Sigmoid colon (tissue), 3 donors: ENCODE data around the gene EFNA5.

Experiments used
- POLR2A ChIP-seq, 2 donors: fragments of 450-650 bp; IDR thresholded peaks; one replicate each; pipeline ENCODE4 v1.6.1; 2016; ENCODE audit warnings: antibody characterized with exemption in 2 of 2, mild to moderate bottlenecking in 2 of 2, moderate library complexity in 2 of 2
- TF ChIP-seq, protein P1 (sequence below), 4 experiments: fragments of 450-650 bp in 3 of 4; fragments of 200-600 bp in 1 of 4; IDR thresholded peaks; one replicate each; pipeline ENCODE4 v1.5.1; 2016 to 2019; ENCODE audit warnings: antibody characterized with exemption in 4 of 4, mild to moderate bottlenecking in 3 of 4, moderate library complexity in 2 of 4

DNA sequence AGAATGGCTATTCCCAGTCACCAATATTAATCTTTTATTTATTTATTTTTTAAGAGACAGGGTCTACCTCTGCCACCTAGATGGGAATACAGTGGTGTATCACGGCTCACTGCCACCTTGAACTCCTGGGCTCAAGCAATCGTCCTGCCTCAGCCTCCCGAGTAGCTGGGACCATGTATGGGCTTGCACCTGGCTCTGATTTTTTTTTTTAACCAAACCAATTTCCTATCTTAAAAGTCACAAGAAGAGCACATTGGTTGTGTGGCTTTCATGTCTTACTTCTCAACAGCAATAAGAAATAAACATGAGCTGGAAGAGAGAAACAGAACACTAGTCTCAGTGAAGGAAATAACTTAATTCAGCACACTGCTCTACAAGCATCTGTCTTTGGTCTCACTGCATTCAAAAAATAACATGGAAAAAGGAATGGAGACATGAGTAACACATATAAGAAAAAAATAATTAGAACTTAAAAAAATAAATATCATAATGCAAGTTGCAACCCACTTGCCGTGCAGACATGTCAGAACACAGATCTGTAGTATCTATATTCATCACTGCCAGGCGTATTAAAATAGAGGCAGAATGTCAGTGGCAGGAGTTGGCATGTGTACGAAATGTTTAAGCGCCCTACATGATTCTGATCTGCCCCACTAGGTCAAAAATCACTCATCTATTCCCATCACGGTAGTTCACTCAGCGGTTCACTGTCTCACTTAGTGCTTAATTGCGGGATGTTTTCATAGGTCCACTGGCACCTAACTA is 66.4 kb downstream of the EFNA5 start:
- TF ChIP-seq, protein P1, sequence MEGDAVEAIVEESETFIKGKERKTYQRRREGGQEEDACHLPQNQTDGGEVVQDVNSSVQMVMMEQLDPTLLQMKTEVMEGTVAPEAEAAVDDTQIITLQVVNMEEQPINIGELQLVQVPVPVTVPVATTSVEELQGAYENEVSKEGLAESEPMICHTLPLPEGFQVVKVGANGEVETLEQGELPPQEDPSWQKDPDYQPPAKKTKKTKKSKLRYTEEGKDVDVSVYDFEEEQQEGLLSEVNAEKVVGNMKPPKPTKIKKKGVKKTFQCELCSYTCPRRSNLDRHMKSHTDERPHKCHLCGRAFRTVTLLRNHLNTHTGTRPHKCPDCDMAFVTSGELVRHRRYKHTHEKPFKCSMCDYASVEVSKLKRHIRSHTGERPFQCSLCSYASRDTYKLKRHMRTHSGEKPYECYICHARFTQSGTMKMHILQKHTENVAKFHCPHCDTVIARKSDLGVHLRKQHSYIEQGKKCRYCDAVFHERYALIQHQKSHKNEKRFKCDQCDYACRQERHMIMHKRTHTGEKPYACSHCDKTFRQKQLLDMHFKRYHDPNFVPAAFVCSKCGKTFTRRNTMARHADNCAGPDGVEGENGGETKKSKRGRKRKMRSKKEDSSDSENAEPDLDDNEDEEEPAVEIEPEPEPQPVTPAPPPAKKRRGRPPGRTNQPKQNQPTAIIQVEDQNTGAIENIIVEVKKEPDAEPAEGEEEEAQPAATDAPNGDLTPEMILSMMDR (IDR thresholded peaks at IDR 0.05) = no peak
- TF ChIP-seq POLR2A (IDR thresholded peaks at IDR 0.05) = no peak
